NCI-H460 (cell line): Measurements from ENCODE around the gene CUEDC2. TPM values are rescaled to one million over a fixed set of nuclear protein-coding genes. Genes with fewer than 3 reads are reported as not detected.

Source experiments
- DNase-seq: peaks from one replicate; pipeline ENCODE4 v3.0.0-alpha.2; 2016; ENCODE audit warnings: low read depth; ENCODE audit errors: extremely low read depth
- total RNA-seq: library from RNA; depleted of rRNA; stranded (reverse); fragments of >200 nt; shearing (Covaris generic); gene quantifications from 2 replicates; pipeline ENCODE4 v1.2.3, GENCODE V29; 2014

CUEDC2 gene
- total RNA-seq, 1 experiment from 2014 or later = 55.3 TPM

- no peak for DNase-seq
Observed at GRCh38 chr10:102411341-102412255, 20.8 kb downstream of the CUEDC2 start.

GRCh38 chr10:102410429-102411073 is 21.8 kb downstream of the CUEDC2 start:
- DNase-seq = no peak

GRCh38 chr10:102409604-102410428 is 22.6 kb downstream of the CUEDC2 start:
- DNase-seq = no peak

DNA sequence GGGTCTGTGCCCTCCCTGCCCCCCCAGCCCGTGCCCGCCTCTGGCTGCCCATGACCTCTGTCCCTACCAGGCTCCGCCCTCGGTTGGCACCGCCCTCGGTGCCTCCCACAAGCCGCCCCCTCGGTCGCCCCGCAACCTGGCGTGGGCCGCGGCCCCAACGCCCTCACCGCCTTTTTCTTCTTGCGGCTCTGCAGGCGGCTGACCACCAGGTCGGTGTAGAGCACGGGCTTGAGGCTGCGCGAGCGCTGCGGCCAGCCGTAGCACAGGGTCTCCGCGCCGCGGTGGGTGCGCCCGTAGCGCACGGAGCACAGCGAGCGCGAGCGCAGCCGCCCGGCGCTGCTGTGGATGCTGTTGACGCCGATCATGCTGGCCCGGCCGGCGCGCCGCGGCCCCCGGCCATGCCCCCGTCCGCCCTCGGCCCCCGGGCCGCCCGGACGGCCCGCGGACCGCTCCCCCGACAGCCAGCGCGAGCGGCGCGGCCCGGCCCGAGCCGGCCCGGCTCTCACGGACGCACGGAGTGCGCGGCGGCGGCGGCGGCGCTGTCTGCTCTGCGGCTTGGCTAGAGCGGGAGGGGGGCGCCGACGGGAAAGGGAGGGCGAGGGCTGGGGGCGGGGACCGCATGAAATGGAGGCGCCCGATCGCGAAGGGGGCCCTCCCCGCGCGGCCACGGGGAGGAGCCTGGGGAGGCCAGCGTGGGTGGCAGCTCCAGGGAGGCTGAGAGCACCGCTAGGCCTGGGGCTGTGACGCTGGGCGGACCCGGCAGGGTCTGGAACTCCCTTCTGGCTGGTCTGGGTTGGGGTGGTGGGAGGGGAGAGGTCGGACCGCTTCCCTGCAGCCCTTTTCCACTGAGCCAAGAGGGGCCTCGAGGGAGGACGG is 23.4 kb downstream of the CUEDC2 start:
- DNase-seq = no peak

GRCh38 chr10:102408131-102408727 is 24.1 kb downstream of the CUEDC2 start:
- DNase-seq = no peak

- no peak for DNase-seq
Observed at GRCh38 chr10:102407425-102408130, 24.8 kb downstream of the CUEDC2 start.

GRCh38 chr10:102406815-102407214 is 25.6 kb downstream of the CUEDC2 start:
- no peak for DNase-seq

- DNase-seq = no peak
Observed at GRCh38 chr10:102405632-102406031, 26.7 kb downstream of the CUEDC2 start.

DNA sequence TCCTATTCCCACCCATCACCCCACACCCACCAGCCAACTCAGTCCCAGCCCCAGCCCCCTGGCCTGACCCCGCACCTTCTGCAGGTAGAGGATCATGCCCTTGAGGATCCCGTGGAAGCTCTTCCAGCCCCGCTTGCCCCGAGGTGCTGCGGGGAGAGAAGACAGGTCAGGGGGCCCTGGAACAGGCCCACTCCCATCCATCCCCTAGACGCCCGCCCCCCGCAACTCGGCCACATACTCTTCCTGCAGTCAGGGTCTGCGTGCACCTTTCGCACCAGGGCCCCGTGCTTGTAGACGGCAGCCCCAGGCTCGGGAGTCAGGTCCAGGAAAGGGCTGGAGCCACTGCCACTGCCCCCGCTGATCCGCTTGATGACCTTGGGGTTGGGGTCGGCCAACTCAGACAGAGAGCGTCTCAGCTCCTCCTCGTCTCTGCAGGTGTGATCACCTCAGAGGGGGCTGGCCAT is 27.2 kb downstream of the CUEDC2 start:
- no peak for DNase-seq

DNA sequence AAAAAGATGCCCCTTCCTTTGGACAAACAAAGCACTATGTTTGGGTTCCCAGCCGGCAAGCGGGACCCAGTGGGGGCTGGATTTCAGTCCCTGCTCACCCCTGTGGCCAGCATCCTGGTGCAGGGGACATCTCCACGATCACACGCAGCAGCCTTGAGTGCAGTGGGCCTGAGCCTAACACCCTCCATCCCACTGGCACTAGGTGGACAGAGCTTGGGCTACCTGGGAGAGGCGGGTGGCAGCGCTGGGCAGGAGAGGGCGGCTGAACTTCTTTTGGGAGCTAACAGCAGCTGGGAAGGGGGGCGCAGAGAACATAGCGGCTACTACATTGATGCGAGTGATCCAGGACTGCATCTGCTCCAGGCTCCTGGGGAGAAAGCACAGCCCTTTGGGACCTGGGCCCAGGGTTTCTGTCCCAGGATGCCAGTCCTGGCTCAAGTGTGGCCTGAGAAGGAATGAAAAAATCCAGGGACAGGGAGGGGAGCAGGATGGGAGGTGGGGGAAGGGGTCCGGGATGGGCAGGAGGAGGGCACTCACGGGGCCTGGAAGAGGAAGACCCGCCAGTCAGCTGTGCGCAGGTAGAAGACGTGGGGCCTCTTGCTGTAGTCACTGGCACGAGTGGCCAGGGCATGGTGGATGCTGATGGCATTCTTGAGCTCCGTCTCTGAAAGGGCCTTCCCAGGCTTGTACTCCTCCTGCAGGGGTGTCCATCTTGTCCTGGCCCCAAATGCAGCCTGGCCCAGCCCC is 27.8 kb downstream of the CUEDC2 start:
- DNase-seq = no peak

DNA sequence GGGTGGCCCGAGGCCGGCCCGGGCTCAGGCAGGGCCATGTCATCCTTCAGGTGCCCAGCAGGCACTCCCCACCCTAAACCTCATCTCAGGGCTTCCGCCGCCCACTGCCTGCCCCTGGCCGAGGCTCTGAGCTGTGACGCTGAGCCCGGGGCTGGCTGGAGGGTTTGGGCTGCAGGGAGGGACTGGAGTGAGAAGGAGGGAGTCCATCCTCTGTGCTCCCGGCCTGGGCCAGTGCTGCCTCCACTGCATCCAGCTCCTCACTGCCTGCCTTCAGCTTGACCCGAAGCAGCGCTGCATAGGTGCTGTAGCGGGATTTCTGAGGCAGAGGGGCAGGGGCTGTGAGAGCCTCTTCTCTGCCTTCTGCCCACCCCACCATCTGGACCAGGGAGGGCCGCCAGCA is 29.3 kb downstream of the CUEDC2 start:
- no peak for DNase-seq

DNA sequence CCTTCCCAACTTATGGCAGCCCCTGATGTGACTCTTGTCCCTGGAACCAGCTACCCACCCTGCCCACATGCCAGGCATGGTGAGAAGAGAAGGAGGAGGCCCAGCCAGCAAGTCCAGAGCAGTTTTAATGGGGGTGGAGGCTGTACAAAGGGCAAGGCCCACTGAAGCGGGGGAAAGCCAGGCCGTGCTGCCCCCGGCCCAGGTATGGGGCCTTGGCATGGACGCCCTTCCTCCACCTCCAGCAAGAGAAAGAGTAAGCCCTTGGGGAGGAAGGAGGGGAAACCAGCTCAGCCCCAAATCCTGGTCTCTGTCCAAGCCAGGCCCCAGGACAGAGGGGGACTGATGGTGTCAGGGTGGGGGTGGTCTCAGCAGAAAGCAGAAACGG is 29.9 kb downstream of the CUEDC2 start:
- no peak for DNase-seq

DNA sequence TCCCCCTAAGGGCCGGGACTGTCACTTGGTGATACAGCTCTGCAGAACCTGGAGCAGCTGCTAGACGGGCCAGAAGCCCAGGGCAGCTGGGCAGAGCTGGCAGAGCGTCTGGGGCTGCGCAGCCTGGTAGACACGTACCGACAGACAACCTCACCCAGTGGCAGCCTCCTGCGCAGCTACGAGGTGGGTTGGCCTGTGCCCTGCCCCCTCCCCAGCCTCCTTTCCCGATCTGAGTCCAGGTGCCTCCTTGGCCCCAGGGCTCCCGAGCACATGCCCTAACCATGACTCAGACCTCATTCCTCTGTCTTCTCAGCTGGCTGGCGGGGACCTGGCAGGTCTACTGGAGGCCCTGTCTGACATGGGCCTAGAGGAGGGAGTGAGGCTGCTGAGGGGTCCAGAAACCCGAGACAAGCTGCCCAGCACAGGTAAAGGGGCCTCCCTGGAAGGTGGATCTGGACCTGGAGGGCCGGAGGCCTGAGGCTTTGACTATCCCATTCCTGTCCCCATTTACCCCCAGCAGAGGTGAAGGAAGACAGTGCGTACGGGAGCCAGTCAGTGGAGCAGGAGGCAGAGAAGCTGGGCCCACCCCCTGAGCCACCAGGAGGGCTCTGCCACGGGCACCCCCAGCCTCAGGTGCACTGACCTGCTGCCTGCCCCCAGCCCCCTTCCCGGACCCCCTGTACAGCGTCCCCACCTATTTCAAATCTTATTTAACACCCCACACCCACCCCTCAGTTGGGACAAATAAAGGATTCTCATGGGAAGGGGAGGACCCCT is 30.5 kb downstream of the CUEDC2 start:
- no peak for DNase-seq

DNA sequence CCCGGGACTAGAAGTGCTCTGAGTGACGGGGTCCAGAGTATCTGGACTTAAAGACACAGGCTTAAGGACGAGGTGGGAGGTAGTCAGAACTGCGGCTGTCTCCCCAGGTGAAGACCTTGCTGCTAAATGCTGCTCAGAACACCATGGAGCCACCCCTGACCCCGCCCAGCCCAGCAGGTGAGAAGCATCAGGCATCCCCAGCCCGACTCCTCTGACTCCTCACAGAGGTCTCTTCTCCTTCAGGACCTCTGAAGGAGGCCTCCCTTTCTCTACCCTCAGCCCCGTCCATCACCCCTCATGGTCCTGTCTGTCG is 31.1 kb downstream of the CUEDC2 start:
- DNase-seq = no peak

- DNase-seq = no peak
Observed at GRCh38 chr10:102400598-102401341, 31.6 kb downstream of the CUEDC2 start.

DNA sequence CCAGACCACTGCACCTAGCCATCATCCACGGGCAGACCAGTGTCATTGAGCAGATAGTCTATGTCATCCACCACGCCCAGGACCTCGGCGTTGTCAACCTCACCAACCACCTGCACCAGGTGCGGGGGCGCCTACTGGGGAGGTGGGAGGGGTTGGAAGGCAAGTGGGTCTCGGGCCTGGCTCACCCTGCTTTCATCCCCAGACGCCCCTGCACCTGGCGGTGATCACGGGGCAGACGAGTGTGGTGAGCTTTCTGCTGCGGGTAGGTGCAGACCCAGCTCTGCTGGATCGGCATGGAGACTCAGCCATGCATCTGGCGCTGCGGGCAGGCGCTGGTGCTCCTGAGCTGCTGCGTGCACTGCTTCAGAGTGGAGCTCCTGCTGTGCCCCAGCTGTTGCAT is 32.3 kb downstream of the CUEDC2 start:
- no peak for DNase-seq
